Common myeloid progenitor, CD34-positive (primary cell): Measurements from ENCODE around the gene ARHGAP44.
"Not testable (repeated sequence)": the region's sequence is repeated elsewhere in the genome, so short reads cannot be mapped to it uniquely, and the experiment has no call there.

Experiments
- CTCF ChIA-PET: fragments of 350-600 bp; sonication (Branson Sonifier 250); formaldehyde crosslinking; loops from one replicate; lab custom pipeline; 2021; ENCODE audit warnings: antibody characterized with exemption; lab: Charles Lee
- POLR2A ChIA-PET: fragments of 350-600 bp; sonication (Branson Sonifier 250); formaldehyde crosslinking; loops from one replicate; lab custom pipeline; 2021; ENCODE audit warnings: antibody characterized with exemption; lab: Charles Lee
- DNase-seq, 3 donors: peaks; one replicate each; pipeline versions ENCODE4 v3.0.0 to v3.0.0-alpha.2; 2013
- H3K27ac ChIP-seq, 2 experiments: 1 replicate in 1 of 2; 2 replicates in 1 of 2; pipeline ENCODE4 v1.7.0; 2013; ENCODE audit warnings: inconsistent platforms in 2 of 2, low read length in 2 of 2, mild to moderate bottlenecking in 2 of 2, low read depth in 1 of 2, moderate library complexity in 1 of 2; ENCODE audit not compliant: severe bottlenecking in 2 of 2, insufficient read depth in 1 of 2, poor library complexity in 1 of 2
- H3K27me3 ChIP-seq, 5 experiments: replicated peaks in 2 of 5; 1 replicate in 3 of 5; 2 replicates in 2 of 5; pipeline versions ENCODE4 v1.6.1 to v1.7.0; 2013; ENCODE audit warnings: low read length in 4 of 5, mild to moderate bottlenecking in 2 of 5, moderate library complexity in 2 of 5, inconsistent platforms in 1 of 5; ENCODE audit not compliant: insufficient read depth in 5 of 5, control insufficient read depth in 4 of 5
- H3K36me3 ChIP-seq, 4 experiments: 1 replicate in 2 of 4; 2 replicates in 2 of 4; pipeline versions ENCODE4 v1.6.1 to v1.7.0; 2013; ENCODE audit warnings: low read length in 3 of 4, control low read depth in 1 of 4, mild to moderate bottlenecking in 1 of 4; ENCODE audit not compliant: control insufficient read depth in 4 of 4, insufficient read depth in 4 of 4
- H3K4me1 ChIP-seq, 4 experiments: 1 replicate in 3 of 4; 2 replicates in 1 of 4; pipeline versions ENCODE4 v1.6.1 to v1.7.1; 2013; ENCODE audit warnings: low read length in 3 of 4, mild to moderate bottlenecking in 3 of 4, control low read depth in 1 of 4, inconsistent platforms in 1 of 4, moderate library complexity in 1 of 4; ENCODE audit not compliant: control insufficient read depth in 4 of 4, insufficient read depth in 4 of 4; ENCODE audit errors: control extremely low read depth in 1 of 4
- H3K4me3 ChIP-seq, 7 experiments: 1 replicate in 4 of 7; 2 replicates in 3 of 7; pipeline versions ENCODE4 v1.5.1 to v1.7.0; 2013; ENCODE audit warnings: mild to moderate bottlenecking in 7 of 7, low read length in 6 of 7, moderate library complexity in 6 of 7, inconsistent platforms in 2 of 7, low read depth in 2 of 7, control low read depth in 1 of 7; ENCODE audit not compliant: insufficient read depth in 4 of 7, control insufficient read depth in 1 of 7; ENCODE audit errors: extremely low read depth in 1 of 7
- H3K9me3 ChIP-seq, 5 experiments: 1 replicate in 4 of 5; 2 replicates in 1 of 5; pipeline versions ENCODE4 v1.6.1 to v1.7.1; 2013; ENCODE audit warnings: low read length in 4 of 5, mild to moderate bottlenecking in 2 of 5, inconsistent platforms in 1 of 5, low read depth in 1 of 5, moderate library complexity in 1 of 5; ENCODE audit not compliant: control insufficient read depth in 4 of 5, insufficient read depth in 2 of 5; ENCODE audit errors: control extremely low read depth in 1 of 5
- WGBS: methylation state at CpG from one replicate; pipeline ENCODE4 v1.1.5; 2013; ENCODE audit not compliant: insufficient coverage; 5-methylcytosine and 5-hydroxymethylcytosine counted together

The ARHGAP44 gene

GRCh38 chr17:12866244-12866643 is 76.9 kb downstream of the ARHGAP44 start:
- CTCF ChIA-PET, result no interaction called here

GRCh38 chr17:12867726-12868125 is 78.4 kb downstream of the ARHGAP44 start:
- H3K27me3 ChIP-seq, result no peaks in the 10 kb centered on the region
- no peak for DNase-seq
- 90% methylated on average over 2 of the region's 5 CpGs for WGBS
- no peaks in the 10 kb centered on the region for H3K36me3 ChIP-seq
- no peaks in the 10 kb centered on the region for H3K4me1 ChIP-seq
- H3K9me3 ChIP-seq, result peaks cover 0 to 8% (median 0%) of the 10 kb centered on the region in 5 experiments
- ChIA-PET POLR2A (no interaction called here), CTCF (no interaction called here)
- no peak overlapping the region for H3K27ac ChIP-seq
- H3K4me3 ChIP-seq, result no peak overlapping the region

More at GRCh38 chr17:12866244-12866643, 76.9 kb downstream of the ARHGAP44 start:
- Histone ChIP-seq H3K9me3 (peaks cover 0 to 7% (median 0%) of the 10 kb centered on the region in 5 experiments), H3K27me3 (no peaks in the 10 kb centered on the region), H3K4me1 (no peaks in the 10 kb centered on the region), H3K36me3 (no peaks in the 10 kb centered on the region), H3K27ac (no peak overlapping the region), H3K4me3 (no peak overlapping the region)
- no peak for DNase-seq
- POLR2A ChIA-PET, result no interaction called here
- WGBS, result 95% methylated on average over 2 of the region's 4 CpGs

- DNase-seq, POLR2A ChIA-PET, H3K9me3 ChIP-seq, H3K27me3 ChIP-seq, CTCF ChIA-PET, H3K4me1 ChIP-seq, H3K27ac ChIP-seq, H3K36me3 ChIP-seq, H3K4me3 ChIP-seq: not testable (repeated sequence)
- 93% methylated on average over 3 of the region's 7 CpGs for WGBS
Measured at GRCh38 chr17:12873415-12874125, 84.3 kb downstream of the ARHGAP44 start.

GRCh38 chr17:12877953-12878669 is 88.8 kb downstream of the ARHGAP44 start:
- H3K9me3 ChIP-seq, result peaks cover 0 to 3% (median 0%) of the 10 kb centered on the region in 5 experiments
- 85% methylated on average over 2 of the region's 8 CpGs for WGBS
- CTCF ChIA-PET, result interaction anchor here (0.8 kb wide), 1 partner anchor 136 kb away, joined by 3 read pairs; no protein-coding TSS in a partner anchor
- no peak overlapping the region for H3K4me3 ChIP-seq
- no peaks in the 10 kb centered on the region for H3K4me1 ChIP-seq
- DNase-seq, result no peak
- no peaks in the 10 kb centered on the region for H3K27me3 ChIP-seq
- POLR2A ChIA-PET, result no interaction called here
- H3K36me3 ChIP-seq, result no peaks in the 10 kb centered on the region
- H3K27ac ChIP-seq, result no peak overlapping the region

GRCh38 chr17:12879096-12879495 is 89.8 kb downstream of the ARHGAP44 start:
- WGBS, result 100% methylated on average over 1 of the region's 5 CpGs
- H3K36me3 ChIP-seq, H3K27me3 ChIP-seq, H3K4me3 ChIP-seq, H3K4me1 ChIP-seq, H3K27ac ChIP-seq, H3K9me3 ChIP-seq, POLR2A ChIA-PET, DNase-seq, CTCF ChIA-PET: not testable (repeated sequence)

- no peaks in the 10 kb centered on the region for H3K4me1 ChIP-seq
- WGBS, result no CpG with 5 or more reads among the region's 2 CpGs
- H3K9me3 ChIP-seq, result peaks cover 0 to 5% (median 2%) of the 10 kb centered on the region in 5 experiments
- H3K36me3 ChIP-seq, result no peaks in the 10 kb centered on the region
- ChIA-PET CTCF (no interaction called here), POLR2A (no interaction called here)
- no peak overlapping the region for H3K27ac ChIP-seq
- no peak for DNase-seq
- H3K27me3 ChIP-seq, result no peaks in the 10 kb centered on the region
- no peak overlapping the region for H3K4me3 ChIP-seq
Measured at GRCh38 chr17:12883472-12883871, 94.2 kb downstream of the ARHGAP44 start.

GRCh38 chr17:12887088-12887487 is 97.8 kb downstream of the ARHGAP44 start:
- ChIA-PET POLR2A (no interaction called here), CTCF (no interaction called here)
- Histone ChIP-seq H3K27ac (no peak overlapping the region), H3K9me3 (peaks cover 0 to 9% (median 3%) of the 10 kb centered on the region in 5 experiments), H3K36me3 (no peaks in the 10 kb centered on the region), H3K4me3 (no peak overlapping the region), H3K27me3 (no peaks in the 10 kb centered on the region), H3K4me1 (no peaks in the 10 kb centered on the region)
- DNase-seq, result no peak
- no CpG with 5 or more reads among the region's 2 CpGs for WGBS
